HEK293 (cell line): ENCODE results near the gene CSPG4.

Experiments used
- BCL11A ChIP-seq: fragments of 450-650 bp; formaldehyde crosslinking; IDR thresholded peaks from 2 replicates; pipeline ENCODE4 v1.5.1; 2016; ENCODE audit warnings: low read depth, missing biosample characterization, missing genetic modification characterization
- EGR2 ChIP-seq: fragments of 450-650 bp; formaldehyde crosslinking; IDR thresholded peaks from 2 replicates; pipeline ENCODE4 v1.5.1; 2016; ENCODE audit warnings: low read depth, missing biosample characterization, missing genetic modification characterization
- GFI1B ChIP-seq: fragments of 450-650 bp; formaldehyde crosslinking; IDR thresholded peaks from 2 replicates; pipeline ENCODE4 v1.5.1; 2016; ENCODE audit warnings: missing biosample characterization, missing genetic modification characterization
- HOXA7 ChIP-seq: sonication (generic); formaldehyde crosslinking; IDR thresholded peaks from 2 replicates; pipeline ENCODE4 v1.8.1; 2022; ENCODE audit warnings: missing genetic modification reagents, borderline replicate concordance
- HOXC10 ChIP-seq: sonication (generic); formaldehyde crosslinking; IDR thresholded peaks from 2 replicates; pipeline ENCODE4 v1.8.1; 2023; ENCODE audit warnings: mild to moderate bottlenecking, missing genetic modification reagents
- MYNN ChIP-seq: fragments of 450-650 bp; formaldehyde crosslinking; IDR thresholded peaks from 2 replicates; pipeline ENCODE4 v1.5.1; 2016; ENCODE audit warnings: missing biosample characterization, missing genetic modification characterization, borderline replicate concordance
- PRDM10 ChIP-seq: fragments of 450-650 bp; formaldehyde crosslinking; IDR thresholded peaks from 2 replicates; pipeline ENCODE4 v1.5.1; 2016; ENCODE audit warnings: missing biosample characterization, missing genetic modification characterization
- RBAK ChIP-seq: fragments of 450-650 bp; formaldehyde crosslinking; IDR thresholded peaks from 2 replicates; pipeline ENCODE4 v1.5.1; 2016; ENCODE audit warnings: missing biosample characterization, missing genetic modification characterization
- SP3 ChIP-seq: fragments of 450-650 bp; formaldehyde crosslinking; IDR thresholded peaks from 2 replicates; pipeline ENCODE4 v1.5.1; 2016; ENCODE audit warnings: missing biosample characterization, missing genetic modification characterization
- ZBTB1 ChIP-seq: fragments of 450-650 bp; formaldehyde crosslinking; IDR thresholded peaks from 2 replicates; pipeline ENCODE4 v1.5.1; 2016; ENCODE audit warnings: missing biosample characterization, missing genetic modification characterization
- ZBTB11 ChIP-seq: fragments of 450-650 bp; formaldehyde crosslinking; conservative IDR thresholded peaks from 2 replicates; pipeline ENCODE4 v1.5.1; 2016; ENCODE audit warnings: low read depth, missing biosample characterization, missing genetic modification characterization
- ZBTB17 ChIP-seq: fragments of 450-650 bp; formaldehyde crosslinking; IDR thresholded peaks from 2 replicates; pipeline ENCODE4 v1.5.1; 2016; ENCODE audit warnings: missing biosample characterization, missing genetic modification characterization
- ZFP41 ChIP-seq: fragments of 450-650 bp; formaldehyde crosslinking; IDR thresholded peaks from 2 replicates; pipeline ENCODE4 v1.5.1; 2016; ENCODE audit warnings: missing biosample characterization, missing genetic modification characterization, borderline replicate concordance
- ZNF146 ChIP-seq: fragments of 450-650 bp; formaldehyde crosslinking; IDR thresholded peaks from 2 replicates; pipeline ENCODE4 v1.5.1; 2016; ENCODE audit warnings: missing biosample characterization, missing genetic modification characterization
- ZNF155 ChIP-seq: fragments of 450-650 bp; formaldehyde crosslinking; IDR thresholded peaks from 2 replicates; pipeline ENCODE4 v1.5.1; 2016; ENCODE audit warnings: missing biosample characterization, missing genetic modification characterization
- ZNF157 ChIP-seq: fragments of 450-650 bp; formaldehyde crosslinking; IDR thresholded peaks from 2 replicates; pipeline ENCODE4 v1.5.1; 2016; ENCODE audit warnings: missing biosample characterization, missing genetic modification characterization
- ZNF16 ChIP-seq: fragments of 450-650 bp; formaldehyde crosslinking; IDR thresholded peaks from 2 replicates; pipeline ENCODE4 v1.5.1; 2016; ENCODE audit warnings: low read depth, missing biosample characterization, missing genetic modification characterization
- ZNF174 ChIP-seq: fragments of 450-650 bp; formaldehyde crosslinking; IDR thresholded peaks from 2 replicates; pipeline ENCODE4 v1.5.0; 2017; ENCODE audit warnings: missing biosample characterization, mild to moderate bottlenecking, missing genetic modification characterization
- ZNF175 ChIP-seq: fragments of 450-650 bp; formaldehyde crosslinking; IDR thresholded peaks from 2 replicates; pipeline ENCODE4 v1.5.1; 2016; ENCODE audit warnings: missing biosample characterization, missing genetic modification characterization
- ZNF2 ChIP-seq: fragments of 450-650 bp; formaldehyde crosslinking; IDR thresholded peaks from 2 replicates; pipeline ENCODE4 v1.5.1; 2016; ENCODE audit warnings: missing biosample characterization, missing genetic modification characterization
- ZNF239 ChIP-seq: fragments of 450-650 bp; formaldehyde crosslinking; IDR thresholded peaks from 2 replicates; pipeline ENCODE4 v1.5.1; 2016; ENCODE audit warnings: missing biosample characterization, missing genetic modification characterization
- ZNF274 ChIP-seq, 2 experiments: fragments of 200-500 bp in 1 of 2; fragments of 450-650 bp in 1 of 2; sonication (Bioruptor generic) in 1 of 2; formaldehyde crosslinking in 1 of 2; IDR thresholded peaks; 2 replicates each; pipeline versions ENCODE4 v1.5.1 to v1.6.1; 2014 to 2016; ENCODE audit warnings: borderline replicate concordance in 1 of 2, inconsistent platforms in 1 of 2, low read length in 1 of 2, missing biosample characterization in 1 of 2, missing genetic modification characterization in 1 of 2
- ZNF398 ChIP-seq: fragments of 450-650 bp; formaldehyde crosslinking; IDR thresholded peaks from 2 replicates; pipeline ENCODE4 v1.5.1; 2017; ENCODE audit warnings: missing biosample characterization, missing genetic modification characterization
- ZNF488 ChIP-seq: fragments of 450-650 bp; formaldehyde crosslinking; IDR thresholded peaks from 2 replicates; pipeline ENCODE4 v1.5.1; 2016; ENCODE audit warnings: missing biosample characterization, missing genetic modification characterization
- ZNF514 ChIP-seq: fragments of 450-650 bp; formaldehyde crosslinking; IDR thresholded peaks from 2 replicates; pipeline ENCODE4 v1.5.1; 2016; ENCODE audit warnings: missing biosample characterization, missing genetic modification characterization
- ZNF548 ChIP-seq: fragments of 450-650 bp; formaldehyde crosslinking; IDR thresholded peaks from 2 replicates; pipeline ENCODE4 v1.5.1; 2016; ENCODE audit warnings: missing biosample characterization, missing genetic modification characterization
- ZNF571 ChIP-seq: fragments of 450-650 bp; formaldehyde crosslinking; IDR thresholded peaks from 2 replicates; pipeline ENCODE4 v1.5.0; 2017; ENCODE audit warnings: missing biosample characterization, missing genetic modification characterization
- ZNF654 ChIP-seq: fragments of 450-650 bp; formaldehyde crosslinking; IDR thresholded peaks from 2 replicates; pipeline ENCODE4 v1.5.1; 2016; ENCODE audit warnings: low read depth, missing biosample characterization, missing genetic modification characterization
- ZNF664 ChIP-seq: fragments of 450-650 bp; formaldehyde crosslinking; IDR thresholded peaks from 2 replicates; pipeline ENCODE4 v1.5.1; 2016; ENCODE audit warnings: missing biosample characterization, missing genetic modification characterization
- ZNF785 ChIP-seq: fragments of 450-650 bp; formaldehyde crosslinking; IDR thresholded peaks from 2 replicates; pipeline ENCODE4 v1.5.1; 2016; ENCODE audit warnings: missing biosample characterization, missing genetic modification characterization
- ZNF792 ChIP-seq: fragments of 450-650 bp; formaldehyde crosslinking; IDR thresholded peaks from 2 replicates; pipeline ENCODE4 v1.5.1; 2016; ENCODE audit warnings: missing biosample characterization, missing genetic modification characterization
- ZNF837 ChIP-seq: fragments of 450-650 bp; formaldehyde crosslinking; IDR thresholded peaks from 2 replicates; pipeline ENCODE4 v1.5.1; 2016; ENCODE audit warnings: missing biosample characterization, missing genetic modification characterization
- ZSCAN30 ChIP-seq: fragments of 450-650 bp; IDR thresholded peaks from 2 replicates; pipeline ENCODE4 v1.5.1; 2018; ENCODE audit warnings: missing biosample characterization, mild to moderate bottlenecking, missing genetic modification characterization, moderate library complexity

Gene CSPG4

GRCh38 chr15:75712668-75713337 is at the start of gene CSPG4 (continued):
- TF ChIP-seq ZNF664 (tag by site-specific recombination): no peak
- TF ChIP-seq ZNF837 (tag by site-specific recombination): no peak
- no peak for TF ChIP-seq ZNF239 (tag by site-specific recombination)
- TF ChIP-seq ZNF792 (tag by site-specific recombination): no peak
- no peak for TF ChIP-seq ZNF488 (tag by site-specific recombination)
- no peak for TF ChIP-seq ZNF548 (tag by site-specific recombination)
- no peak for TF ChIP-seq ZNF654 (tag by site-specific recombination)
- no peak for TF ChIP-seq ZNF274 (IDR thresholded peaks at IDR 0.05; ENCODE audit: low read length)
- no peak for TF ChIP-seq ZNF274 (tag by site-specific recombination; IDR thresholded peaks at IDR 0.05; ENCODE audit: borderline replicate concordance)
- no peak for TF ChIP-seq MYNN
- no peak for TF ChIP-seq HOXA7 (CRISPR knock-in tag)
- TF ChIP-seq ZNF174: no peak
- 0 out of 2 replicates have a peak, but pooled peaks have one; percentile 23 for TF ChIP-seq ZSCAN30 (tag by site-specific recombination)
- TF ChIP-seq ZNF146 (tag by site-specific recombination): no peak
- no peak for TF ChIP-seq ZNF175
- TF ChIP-seq ZNF514 (tag by site-specific recombination): no peak
- TF ChIP-seq SP3: no peak
- no peak for TF ChIP-seq GFI1B (tag by site-specific recombination)
- TF ChIP-seq ZNF16 (tag by site-specific recombination): no peak
- TF ChIP-seq HOXC10: no peak
- no peak for TF ChIP-seq ZBTB1 (tag by site-specific recombination)
- TF ChIP-seq PRDM10 (tag by site-specific recombination): peak; percentile 57
- no peak for TF ChIP-seq ZNF571 (tag by site-specific recombination)
- TF ChIP-seq ZBTB17 (tag by site-specific recombination): peak; percentile 79
- peak; percentile 28; the same call in 1 of the 2 replicates for TF ChIP-seq BCL11A
- no peak for TF ChIP-seq ZFP41 (tag by site-specific recombination)
- no peak for TF ChIP-seq ZNF157 (tag by site-specific recombination)
- no peak for TF ChIP-seq ZNF155
- TF ChIP-seq EGR2 (tag by site-specific recombination): peak; percentile 68
- TF ChIP-seq ZBTB11 (tag by site-specific recombination): no peak
- no peak for TF ChIP-seq RBAK
- TF ChIP-seq ZNF2: no peak
- peak; percentile 39 for TF ChIP-seq ZNF398
- TF ChIP-seq ZNF785 (tag by site-specific recombination): no peak
